Measurements from ENCODE around the gene ENO4.

DNA sequence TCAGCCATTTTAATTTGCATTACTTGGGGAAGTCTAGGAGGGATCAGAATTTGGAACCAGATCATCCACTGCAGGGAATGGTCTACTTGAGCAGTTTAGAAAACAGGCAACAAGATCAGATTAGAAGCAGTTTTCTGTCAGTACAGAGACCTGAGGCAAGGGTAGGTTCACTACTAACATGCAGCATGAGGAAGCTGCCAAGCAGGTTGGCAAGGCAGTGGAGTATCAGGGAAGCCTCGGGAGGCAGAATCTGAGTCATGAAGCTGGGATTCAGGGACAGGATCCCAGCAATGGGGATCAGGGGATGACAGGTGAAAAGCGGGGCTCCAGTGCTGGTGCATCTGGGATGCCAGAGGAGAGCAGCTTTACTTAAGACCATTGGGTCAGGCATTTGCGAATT, 28.1 kb downstream of the ENO4 start:
- TF ChIP-seq NFRKB (IDR thresholded peaks at IDR 0.05) (no peak), TARDBP (IDR thresholded peaks at IDR 0.05) (no peak), CTBP1 (IDR thresholded peaks at IDR 0.05; ENCODE audit: borderline replicate concordance) (no peak), ARNT (IDR thresholded peaks at IDR 0.05) (no peak), ZNF384 (IDR thresholded peaks at IDR 0.05) (no peak), FOXA1 (IDR thresholded peaks at IDR 0.05) (no peak), ELF4 (IDR thresholded peaks at IDR 0.05) (no peak)
